Right lobe of liver (tissue), 4 donors: Measurements from ENCODE around the gene SLC25A44.
"Not testable (repeated sequence)": the region's sequence is repeated elsewhere in the genome, so short reads cannot be mapped to it uniquely, and the experiment has no call there.

Source experiments
- CTCF ChIP-seq, 4 donors: fragments of 200-600 bp in 3 of 4; fragments of 450-650 bp in 1 of 4; IDR thresholded peaks; one replicate each; pipeline versions ENCODE4 v1.5.1 to v1.8.0; 2016 to 2022; ENCODE audit warnings: antibody characterized with exemption in 4 of 4, mild to moderate bottlenecking in 2 of 4
- POLR2A ChIP-seq: fragments of 450-650 bp; IDR thresholded peaks from one replicate; pipeline ENCODE4 v1.6.1; 2017; ENCODE audit warnings: antibody characterized with exemption, mild to moderate bottlenecking
- donor health status: DM: no; HTN: no; CAD: no.
- donor health status: DM: no; HTN: no; CAD: no.
- donor health status: DM: no; HTN: yes; CAD: no.

GRCh38 chr1:156181391-156181924 is 12.4 kb upstream of the SLC25A44 start:
- TF ChIP-seq CTCF (IDR thresholded peaks at IDR 0.05); POLR2A: not testable (repeated sequence)
